Measurements from ENCODE around the gene ZFYVE28. TPM values are rescaled to one million over a fixed set of nuclear protein-coding genes. Genes with fewer than 3 reads are reported as not detected.

Gene ZFYVE28
- total RNA-seq, 3 donors from 2014 or later = 12.3 to 14.1 (median 13.9) TPM

DNA sequence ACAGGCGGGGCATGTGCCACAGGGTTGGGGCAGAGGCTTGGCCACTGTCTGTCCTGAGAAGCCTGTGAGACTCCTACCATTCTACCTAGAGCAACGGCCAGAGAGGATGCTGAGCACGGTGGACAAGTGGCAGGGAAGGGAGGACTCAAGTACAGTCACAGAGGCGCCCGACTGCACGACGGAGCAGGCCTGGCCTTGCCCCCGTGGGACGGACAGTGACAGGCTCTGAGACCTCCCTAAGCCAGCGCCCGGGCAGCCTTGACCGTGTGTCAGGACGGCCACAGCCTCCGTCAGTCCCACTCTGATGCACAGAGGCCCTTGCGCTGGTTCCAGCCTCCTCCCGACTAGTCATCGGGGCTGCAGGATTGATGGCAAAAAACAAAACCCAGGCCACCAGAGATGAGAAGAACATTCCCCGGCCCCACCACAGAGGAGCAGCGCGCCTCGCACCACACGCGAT is 119.9 kb downstream of the ZFYVE28 start:
- Histone ChIP-seq H3K27me3 (no peaks in the 10 kb centered on the region), H3K4me1 (no peaks in the 10 kb centered on the region), H3K9me3 (peaks cover 6 to 9% of the 10 kb centered on the region in 2 donors), H3K36me3 (no peaks in the 10 kb centered on the region), H3K27ac (no peak overlapping the region), H3K4me3 (no peak overlapping the region)
- TF ChIP-seq POLR2A (IDR thresholded peaks at IDR 0.05) (no peak), POLR2AphosphoS5 (IDR thresholded peaks at IDR 0.05) (no peak)
- TF ChIP-seq, protein P1, sequence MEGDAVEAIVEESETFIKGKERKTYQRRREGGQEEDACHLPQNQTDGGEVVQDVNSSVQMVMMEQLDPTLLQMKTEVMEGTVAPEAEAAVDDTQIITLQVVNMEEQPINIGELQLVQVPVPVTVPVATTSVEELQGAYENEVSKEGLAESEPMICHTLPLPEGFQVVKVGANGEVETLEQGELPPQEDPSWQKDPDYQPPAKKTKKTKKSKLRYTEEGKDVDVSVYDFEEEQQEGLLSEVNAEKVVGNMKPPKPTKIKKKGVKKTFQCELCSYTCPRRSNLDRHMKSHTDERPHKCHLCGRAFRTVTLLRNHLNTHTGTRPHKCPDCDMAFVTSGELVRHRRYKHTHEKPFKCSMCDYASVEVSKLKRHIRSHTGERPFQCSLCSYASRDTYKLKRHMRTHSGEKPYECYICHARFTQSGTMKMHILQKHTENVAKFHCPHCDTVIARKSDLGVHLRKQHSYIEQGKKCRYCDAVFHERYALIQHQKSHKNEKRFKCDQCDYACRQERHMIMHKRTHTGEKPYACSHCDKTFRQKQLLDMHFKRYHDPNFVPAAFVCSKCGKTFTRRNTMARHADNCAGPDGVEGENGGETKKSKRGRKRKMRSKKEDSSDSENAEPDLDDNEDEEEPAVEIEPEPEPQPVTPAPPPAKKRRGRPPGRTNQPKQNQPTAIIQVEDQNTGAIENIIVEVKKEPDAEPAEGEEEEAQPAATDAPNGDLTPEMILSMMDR (IDR thresholded peaks at IDR 0.05) = no peak
- DNase-seq (ENCODE audit: low spot score in 2 of 2) = peak in 1 of 2 donors; percentile 44
- intact Hi-C loops (cut with DNase I; ENCODE audit: low total_unique reads) = no loop called here

DNA sequence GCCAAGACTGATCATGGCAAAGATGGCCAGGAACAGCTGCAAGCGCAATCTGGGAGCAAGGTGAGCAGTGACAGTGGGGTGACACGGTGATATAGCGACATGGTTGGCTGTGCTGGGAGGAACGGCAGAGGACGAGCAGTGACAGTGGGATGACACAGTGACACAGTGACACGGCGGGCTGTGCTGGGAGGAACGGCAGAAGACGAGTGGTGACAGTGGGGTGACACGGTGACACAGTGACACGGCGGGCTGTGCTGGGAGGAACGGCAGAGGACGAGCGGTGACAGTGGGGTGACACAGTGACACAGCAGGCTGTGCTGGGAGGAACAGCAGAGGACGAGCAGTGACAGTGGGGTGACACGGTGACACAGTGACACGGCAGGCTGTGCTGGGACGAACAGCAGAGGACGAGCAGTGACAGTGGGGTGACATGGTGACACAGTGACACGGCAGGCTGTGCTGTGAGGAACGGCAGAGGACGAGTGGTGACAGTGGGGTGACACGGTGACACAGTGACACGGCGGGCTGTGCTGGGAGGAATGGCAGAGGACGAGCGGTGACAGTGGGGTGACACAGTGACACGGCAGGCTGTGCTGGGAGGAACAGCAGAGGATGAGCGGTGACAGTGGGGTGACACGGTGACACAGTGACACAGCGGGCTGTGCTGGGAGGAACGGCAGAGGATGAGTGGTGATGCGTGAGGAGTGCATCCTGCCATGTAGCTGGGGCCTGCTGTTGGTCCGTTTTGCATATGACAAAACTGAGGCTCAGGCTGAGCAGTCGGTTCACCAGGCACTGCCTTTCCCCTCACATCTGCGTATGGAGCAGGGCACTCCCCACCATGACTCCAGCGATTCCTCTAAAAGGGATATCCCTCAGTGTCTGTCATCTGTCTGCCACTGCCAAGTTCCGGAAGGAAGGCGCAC is 120.6 kb downstream of the ZFYVE28 start:
- no peak overlapping the region for H3K27ac ChIP-seq
- peak in 1 of 2 donors; percentile 22 for DNase-seq (ENCODE audit: low spot score in 2 of 2)
- no peaks in the 10 kb centered on the region for H3K27me3 ChIP-seq
- no peak overlapping the region for H3K4me3 ChIP-seq
- no peaks in the 10 kb centered on the region for H3K4me1 ChIP-seq
- TF ChIP-seq POLR2A (IDR thresholded peaks at IDR 0.05) = no peak
- no peak for TF ChIP-seq POLR2AphosphoS5 (IDR thresholded peaks at IDR 0.05)
- H3K36me3 ChIP-seq = no peaks in the 10 kb centered on the region
- intact Hi-C loops (cut with DNase I; ENCODE audit: low total_unique reads) = no loop called here
- peaks cover 6 to 8% of the 10 kb centered on the region in 2 donors for H3K9me3 ChIP-seq

- no peak overlapping the region for H3K4me3 ChIP-seq
- H3K9me3 ChIP-seq = no peaks in the 10 kb centered on the region
- intact Hi-C loops (cut with DNase I; ENCODE audit: low total_unique reads) = no loop called here
- TF ChIP-seq POLR2AphosphoS5 (IDR thresholded peaks at IDR 0.05) (no peak), POLR2A (IDR thresholded peaks at IDR 0.05) (no peak)
- TF ChIP-seq, protein P1 (IDR thresholded peaks at IDR 0.05) = no peak
- H3K4me1 ChIP-seq = no peaks in the 10 kb centered on the region
- peak in 1 of 2 donors; percentile 30 for DNase-seq (ENCODE audit: low spot score in 2 of 2)
- no peak overlapping the region for H3K27ac ChIP-seq
- no peaks in the 10 kb centered on the region for H3K27me3 ChIP-seq
- H3K36me3 ChIP-seq = no peaks in the 10 kb centered on the region
Measured at GRCh38 chr4:2296631-2297601, 121.5 kb downstream of the ZFYVE28 start.

DNA sequence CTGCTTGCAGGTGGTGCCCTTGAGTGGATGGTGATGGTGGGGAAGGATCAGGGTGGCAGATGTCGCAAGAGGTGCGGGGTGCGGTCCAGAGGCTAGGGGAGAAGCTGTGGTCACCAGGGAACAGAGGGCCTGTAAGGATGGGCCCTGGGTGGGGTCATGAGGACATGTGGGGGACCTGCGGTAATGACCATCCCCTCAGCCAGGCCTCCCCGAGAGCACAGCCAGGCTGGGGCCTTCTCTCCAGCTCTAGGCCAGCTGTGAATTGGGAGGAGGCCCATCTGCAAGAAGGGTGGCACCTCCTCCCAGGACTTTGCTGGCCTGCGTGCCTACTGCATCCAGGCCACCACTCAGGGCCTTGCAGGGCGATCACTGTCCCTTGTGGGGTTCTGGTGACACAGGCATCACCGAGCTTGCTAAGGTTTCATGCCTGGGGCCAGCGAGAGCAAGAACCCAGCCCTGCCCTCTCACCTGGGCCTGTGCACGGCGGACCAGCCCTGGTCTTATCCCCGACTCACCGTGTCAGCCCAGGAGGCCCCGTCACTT is 122.5 kb downstream of the ZFYVE28 start:
- peak in 1 of 2 donors; percentile 44 for DNase-seq (ENCODE audit: low spot score in 2 of 2)
- H3K4me1 ChIP-seq = no peaks in the 10 kb centered on the region
- intact Hi-C loops (cut with DNase I; ENCODE audit: low total_unique reads) = no loop called here

More for the DNA sequence above, 122.5 kb downstream of the ZFYVE28 start:
- Histone ChIP-seq H3K4me3 (no peak overlapping the region), H3K27ac (no peak overlapping the region), H3K36me3 (no peaks in the 10 kb centered on the region), H3K9me3 (no peaks in the 10 kb centered on the region), H3K27me3 (no peaks in the 10 kb centered on the region)
- TF ChIP-seq POLR2AphosphoS5 (IDR thresholded peaks at IDR 0.05) (no peak), POLR2A (IDR thresholded peaks at IDR 0.05) (no peak)
- TF ChIP-seq, protein P1 (IDR thresholded peaks at IDR 0.05) = no peak
